HEK293 (cell line): ENCODE results near the gene MRTFA.

Experiments
- CTCF ChIA-PET: fragments of 350-600 bp; formaldehyde crosslinking; extraction: SDS; loops from one replicate; lab custom pipeline; 2021; ENCODE audit warnings: antibody characterized with exemption; lab: Yijun Ruan, JAX
- POLR2A ChIA-PET: fragments of 300-600 bp; formaldehyde crosslinking; extraction: SDS; loops from one replicate; lab custom pipeline; 2020; ENCODE audit warnings: antibody characterized with exemption, inconsistent platforms; lab: Yijun Ruan, JAX
- H3K27ac ChIP-seq: fragments of 200-500 bp; sonication (Bioruptor generic); 2 replicates; pipeline ENCODE4 v1.5.1; 2014; ENCODE audit warnings: low read depth, low read length, control low read depth, inconsistent platforms; ENCODE audit errors: extremely low read depth
- H3K36me3 ChIP-seq, 2 experiments: fragments of 200-500 bp in 1 of 2; sonication (Bioruptor generic) in 1 of 2; 1 replicate in 1 of 2; 2 replicates in 1 of 2; pipeline ENCODE4 v1.5.1; 2014 to 2017; ENCODE audit warnings: inconsistent platforms in 2 of 2, low read length in 2 of 2; ENCODE audit not compliant: control insufficient read depth in 2 of 2, insufficient read depth in 1 of 2
- H3K4me1 ChIP-seq: fragments of 200-500 bp; sonication (Bioruptor generic); 2 replicates; pipeline ENCODE4 v1.5.1; 2014; ENCODE audit warnings: mild to moderate bottlenecking, low read length, inconsistent platforms; ENCODE audit not compliant: control insufficient read depth, insufficient read depth
- H3K4me3 ChIP-seq: 2 replicates; pipeline ENCODE4 v1.5.1; 2011; ENCODE audit warnings: low read depth, mild to moderate bottlenecking, control low read depth, low read length, moderate library complexity
- H3K9me3 ChIP-seq: fragments of 200-500 bp; sonication (Bioruptor generic); 2 replicates; pipeline ENCODE4 v1.5.1; 2014; ENCODE audit warnings: low read depth, low read length, inconsistent platforms; ENCODE audit not compliant: control insufficient read depth, insufficient read depth
- EGR2 ChIP-seq: fragments of 450-650 bp; formaldehyde crosslinking; IDR thresholded peaks from 2 replicates; pipeline ENCODE4 v1.5.1; 2016; ENCODE audit warnings: low read depth, missing biosample characterization, missing genetic modification characterization
- HIC1 ChIP-seq: fragments of 450-650 bp; formaldehyde crosslinking; IDR thresholded peaks from 2 replicates; pipeline ENCODE4 v1.5.1; 2016; ENCODE audit warnings: missing biosample characterization, missing genetic modification characterization
- KLF1 ChIP-seq: fragments of 450-650 bp; formaldehyde crosslinking; IDR thresholded peaks from 2 replicates; pipeline ENCODE4 v1.5.1; 2016; ENCODE audit warnings: missing biosample characterization, missing genetic modification characterization
- KLF16 ChIP-seq: fragments of 450-650 bp; formaldehyde crosslinking; IDR thresholded peaks from 2 replicates; pipeline ENCODE4 v1.5.1; 2017; ENCODE audit warnings: missing biosample characterization, missing genetic modification characterization
- MYNN ChIP-seq: fragments of 450-650 bp; formaldehyde crosslinking; IDR thresholded peaks from 2 replicates; pipeline ENCODE4 v1.5.1; 2016; ENCODE audit warnings: missing biosample characterization, missing genetic modification characterization, borderline replicate concordance
- OVOL3 ChIP-seq: fragments of 450-650 bp; formaldehyde crosslinking; IDR thresholded peaks from 2 replicates; pipeline ENCODE4 v1.5.1; 2016; ENCODE audit warnings: missing biosample characterization, missing genetic modification characterization
- PRDM4 ChIP-seq: fragments of 450-650 bp; formaldehyde crosslinking; IDR thresholded peaks from 2 replicates; pipeline ENCODE4 v1.5.1; 2017; ENCODE audit warnings: missing biosample characterization, missing genetic modification characterization
- REST ChIP-seq: fragments of 450-650 bp; formaldehyde crosslinking; IDR thresholded peaks from 2 replicates; pipeline ENCODE4 v1.5.1; 2016; ENCODE audit warnings: missing biosample characterization, missing genetic modification characterization
- ZNF114 ChIP-seq: fragments of 450-650 bp; formaldehyde crosslinking; IDR thresholded peaks from 2 replicates; pipeline ENCODE4 v1.5.0; 2017; ENCODE audit warnings: missing biosample characterization, missing genetic modification characterization
- ZNF133 ChIP-seq: fragments of 450-650 bp; formaldehyde crosslinking; IDR thresholded peaks from 2 replicates; pipeline ENCODE4 v1.5.1; 2016; ENCODE audit warnings: missing biosample characterization, missing genetic modification characterization
- ZNF146 ChIP-seq: fragments of 450-650 bp; formaldehyde crosslinking; IDR thresholded peaks from 2 replicates; pipeline ENCODE4 v1.5.1; 2016; ENCODE audit warnings: missing biosample characterization, missing genetic modification characterization
- ZNF202 ChIP-seq: fragments of 450-650 bp; formaldehyde crosslinking; IDR thresholded peaks from 2 replicates; pipeline ENCODE4 v1.5.1; 2016; ENCODE audit warnings: missing biosample characterization, missing genetic modification characterization, borderline replicate concordance
- ZNF223 ChIP-seq: fragments of 450-650 bp; formaldehyde crosslinking; IDR thresholded peaks from 2 replicates; pipeline ENCODE4 v1.5.1; 2016; ENCODE audit warnings: missing biosample characterization, missing genetic modification characterization
- ZNF292 ChIP-seq: fragments of 450-650 bp; formaldehyde crosslinking; IDR thresholded peaks from 2 replicates; pipeline ENCODE4 v1.5.1; 2016; ENCODE audit warnings: low read depth, missing biosample characterization, missing genetic modification characterization, borderline replicate concordance
- ZNF302 ChIP-seq: fragments of 450-650 bp; formaldehyde crosslinking; IDR thresholded peaks from 2 replicates; pipeline ENCODE4 v1.5.1; 2016; ENCODE audit warnings: missing biosample characterization, missing genetic modification characterization, low read depth
- ZNF394 ChIP-seq: fragments of 450-650 bp; formaldehyde crosslinking; IDR thresholded peaks from 2 replicates; pipeline ENCODE4 v1.5.1; 2016; ENCODE audit warnings: missing biosample characterization, missing genetic modification characterization, mild to moderate bottlenecking, moderate library complexity, borderline replicate concordance
- ZNF433 ChIP-seq: fragments of 450-650 bp; formaldehyde crosslinking; IDR thresholded peaks from 2 replicates; pipeline ENCODE4 v1.5.1; 2016; ENCODE audit warnings: missing biosample characterization, missing genetic modification characterization, low read depth
- ZNF473 ChIP-seq: fragments of 450-650 bp; formaldehyde crosslinking; IDR thresholded peaks from 2 replicates; pipeline ENCODE4 v1.5.1; 2017; ENCODE audit warnings: missing biosample characterization, missing genetic modification characterization
- ZNF555 ChIP-seq: fragments of 450-650 bp; formaldehyde crosslinking; conservative IDR thresholded peaks from 2 replicates; pipeline ENCODE4 v1.5.1; 2017; ENCODE audit warnings: missing biosample characterization, mild to moderate bottlenecking, missing genetic modification characterization, inconsistent platforms
- ZNF692 ChIP-seq: fragments of 450-650 bp; formaldehyde crosslinking; IDR thresholded peaks from 2 replicates; pipeline ENCODE4 v1.5.1; 2016; ENCODE audit warnings: missing biosample characterization, missing genetic modification characterization
- ZNF704 ChIP-seq: fragments of 450-650 bp; formaldehyde crosslinking; IDR thresholded peaks from 2 replicates; pipeline ENCODE4 v1.5.1; 2016; ENCODE audit warnings: missing biosample characterization, missing genetic modification characterization
- ZNF830 ChIP-seq: fragments of 450-650 bp; IDR thresholded peaks from 2 replicates; pipeline ENCODE4 v1.5.0; 2018; ENCODE audit warnings: missing biosample characterization, missing genetic modification characterization, low read depth, mild to moderate bottlenecking, moderate library complexity

The MRTFA gene

GRCh38 chr22:40468616-40469015 is 167.9 kb downstream of the MRTFA start (continued):
- TF ChIP-seq REST (tag by site-specific recombination): no peak
- no peak for TF ChIP-seq KLF16 (tag by site-specific recombination)
- TF ChIP-seq ZNF473 (tag by site-specific recombination): no peak
- no peak for TF ChIP-seq ZNF223 (tag by site-specific recombination)
- no peak for TF ChIP-seq HIC1 (tag by site-specific recombination)

GRCh38 chr22:40466976-40467375 is 169.5 kb downstream of the MRTFA start:
- no peak for TF ChIP-seq ZNF114 (tag by site-specific recombination)
- no peak for TF ChIP-seq PRDM4 (tag by site-specific recombination)
- TF ChIP-seq OVOL3 (tag by site-specific recombination): no peak
- no peak for TF ChIP-seq ZNF704 (tag by site-specific recombination)
- TF ChIP-seq MYNN (tag by site-specific recombination): no peak
- no peak for TF ChIP-seq ZNF433 (tag by site-specific recombination)
- no peak for TF ChIP-seq ZNF555
- no peak for TF ChIP-seq ZNF202 (tag by site-specific recombination)
- TF ChIP-seq ZNF292: no peak
- no peak for TF ChIP-seq KLF1 (tag by site-specific recombination)
- no peak for TF ChIP-seq ZNF302
- TF ChIP-seq EGR2: no peak
- no peak for TF ChIP-seq ZNF133 (tag by site-specific recombination)
- no peak for TF ChIP-seq ZNF394 (tag by site-specific recombination)
- no peak for TF ChIP-seq ZNF146
- TF ChIP-seq ZNF692: no peak
- no peak for TF ChIP-seq ZNF830 (tag by site-specific recombination)
- no peaks in the 10 kb centered on the region for H3K9me3 ChIP-seq
- H3K4me1 ChIP-seq: no peaks in the 10 kb centered on the region
- POLR2A ChIA-PET: no interaction called here
- H3K4me3 ChIP-seq: no peak overlapping the region
- H3K36me3 ChIP-seq: peaks cover 0 to 4% of the 10 kb centered on the region in 2 experiments; a peak in 1 of 3 replicates
- H3K27ac ChIP-seq: no peak overlapping the region
- CTCF ChIA-PET: interaction anchor here (1.0 to 2.2 kb wide), 4 partner anchors 13 to 179 kb away, joined by 3 to 10 read pairs (median 6); no protein-coding TSS in a partner anchor
